Endometrial microvascular endothelial cells (primary cell): ENCODE data around the gene PSD. TPM values are rescaled to one million over a fixed set of nuclear protein-coding genes. Genes with fewer than 3 reads are reported as not detected.
"Not testable (repeated sequence)": the region's sequence is repeated elsewhere in the genome, so short reads cannot be mapped to it uniquely, and the experiment has no call there.

ENCODE experiments used
- in situ Hi-C: cut with HindIII; loops from 2 replicates; pipeline ENCODE4 v1.10.0; 2017; ENCODE audit warnings: low sequenced_read_pairs, low pct_unique_long_range_greater_than_20kb; ENCODE audit errors: inconsistent ontology term
- total RNA-seq: library from RNA; depleted of rRNA; stranded (reverse); fragments of >200 nt; gene quantifications from one replicate; pipeline ENCODE4 v1.2.3, GENCODE V29; 2015; ENCODE audit errors: inconsistent ontology term

PSD gene
- total RNA-seq = not detected

DNA sequence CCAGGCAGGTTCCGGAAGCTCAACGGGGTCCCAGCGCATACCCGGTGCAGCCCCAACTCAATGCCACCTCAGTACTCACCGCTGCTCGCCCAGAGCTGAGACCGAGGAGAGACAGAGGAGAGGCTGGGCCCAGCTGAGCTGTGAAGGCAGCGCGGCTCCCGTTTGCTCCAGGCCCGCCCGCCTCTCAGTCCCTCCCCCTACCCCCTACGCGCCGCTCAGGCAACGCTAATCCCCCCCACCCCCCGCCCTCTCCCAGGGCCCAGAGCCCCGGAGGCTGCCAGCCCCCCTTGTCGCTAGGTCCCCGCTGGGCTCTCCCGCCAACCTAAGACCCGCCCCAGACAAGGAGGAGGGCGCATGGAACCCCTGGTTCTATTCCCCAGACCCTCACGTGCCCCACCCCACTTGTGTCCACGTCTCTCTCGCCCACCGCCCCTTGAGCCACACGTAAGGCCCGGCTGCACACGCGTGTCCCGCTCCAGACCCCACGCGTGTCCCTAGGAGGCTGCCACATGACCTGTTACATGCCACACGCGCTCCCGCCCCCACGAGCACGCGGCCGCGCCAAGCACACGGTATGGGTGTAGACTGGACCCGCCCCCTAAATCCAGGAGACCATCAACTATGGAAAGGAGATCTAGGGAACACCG, at the start of gene PSD:
PSD (minus strand) TSS at position 164 of the 647 bp plus-strand sequence. CDS start 1,747 bp downstream, outside the sequence.
- in situ Hi-C loops = no loop called here

DNA sequence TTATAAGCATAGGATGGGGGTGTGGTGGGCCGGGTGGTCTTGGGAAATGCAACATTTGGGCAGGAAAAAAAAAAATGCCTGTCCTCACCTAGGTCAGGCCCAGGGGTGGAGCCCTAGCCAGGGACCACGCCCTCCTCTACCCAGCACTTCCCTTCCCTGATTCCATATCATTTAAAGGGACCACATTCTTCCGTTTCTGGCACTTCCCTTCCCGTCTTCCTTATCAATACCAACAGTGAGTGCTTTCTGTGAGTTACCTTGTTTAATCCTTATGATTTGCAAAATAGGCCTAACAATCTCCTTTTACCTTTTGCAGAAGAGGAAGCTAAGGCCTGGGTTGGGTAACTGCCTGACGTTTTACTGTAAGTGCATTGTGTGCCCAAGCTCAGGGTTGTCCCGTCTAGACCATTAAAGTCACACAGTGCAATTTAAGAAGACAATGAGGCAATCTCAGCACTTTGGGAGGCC, 49.4 kb upstream of the PSD start:
- in situ Hi-C loops = no loop called here

- in situ Hi-C loops = no loop called here
Measured at GRCh38 chr10:102467318-102467717, 48.7 kb upstream of the PSD start.

DNA sequence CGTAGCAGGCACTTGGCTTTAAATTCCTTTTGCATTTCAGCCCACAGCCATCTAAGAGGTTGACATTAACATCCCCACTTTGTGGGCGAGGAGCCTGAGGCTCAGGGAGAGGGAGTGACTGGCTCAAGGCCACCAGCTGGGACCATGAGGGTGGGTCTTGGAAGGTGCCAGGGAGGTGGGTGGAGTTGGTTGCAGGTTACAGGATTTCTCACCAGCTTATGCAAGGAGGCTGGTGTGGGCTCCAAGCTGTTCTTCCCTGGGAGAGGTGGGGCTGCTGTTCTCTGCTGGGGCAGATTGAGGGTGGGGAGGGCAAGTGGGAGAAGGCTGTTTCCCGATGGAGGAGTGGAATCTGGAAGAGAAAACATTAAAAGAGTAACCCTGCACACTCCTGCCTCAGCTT, 46.9 kb upstream of the PSD start:
- in situ Hi-C loops = no loop called here

DNA sequence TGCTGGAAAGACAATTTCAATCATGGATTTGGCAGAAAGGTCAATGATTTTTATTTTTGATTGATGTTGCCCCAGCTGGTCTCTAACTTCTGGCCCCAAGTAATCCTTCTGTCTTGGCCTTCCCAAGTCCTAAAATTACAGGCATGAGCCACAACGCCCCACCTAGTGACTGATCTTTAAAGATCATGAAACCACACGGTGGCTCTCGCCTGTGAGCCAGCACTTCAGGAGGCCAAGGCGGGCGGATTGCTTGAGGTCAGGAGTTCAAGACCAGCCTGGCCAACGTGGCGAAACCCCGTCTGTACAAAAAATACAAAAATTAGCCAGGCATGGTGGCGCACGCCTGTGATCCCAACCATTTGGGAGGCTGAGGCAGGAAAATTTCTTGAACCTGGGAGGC, 45.4 kb upstream of the PSD start:
- in situ Hi-C loops = no loop called here

DNA sequence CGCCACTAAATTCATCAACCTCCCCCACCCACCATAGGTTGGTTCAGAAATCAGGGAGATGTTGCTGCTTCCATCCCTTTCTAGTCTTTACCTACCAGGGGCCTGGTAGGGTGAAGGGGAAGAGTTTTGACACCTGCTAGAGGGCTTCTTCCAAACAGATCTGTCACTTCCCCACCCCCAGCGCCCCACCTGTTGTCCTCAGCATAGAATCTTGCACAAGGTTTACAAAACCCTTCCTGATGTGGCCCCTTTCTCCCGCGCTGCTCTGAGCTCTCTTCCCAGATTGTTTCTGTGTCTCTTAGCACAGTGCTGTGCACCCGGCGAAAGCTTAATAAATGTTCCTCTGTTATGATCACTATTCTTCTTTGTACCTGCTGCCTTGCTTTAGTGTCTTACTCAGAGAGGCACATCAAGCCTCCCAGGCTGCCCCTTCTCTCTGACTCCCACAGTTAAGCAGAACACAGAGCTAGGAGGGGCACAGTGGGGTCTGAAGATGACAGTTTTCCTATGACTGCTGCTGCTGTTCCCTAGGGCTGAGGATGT, 44.0 kb upstream of the PSD start:
- in situ Hi-C loops = no loop called here

DNA sequence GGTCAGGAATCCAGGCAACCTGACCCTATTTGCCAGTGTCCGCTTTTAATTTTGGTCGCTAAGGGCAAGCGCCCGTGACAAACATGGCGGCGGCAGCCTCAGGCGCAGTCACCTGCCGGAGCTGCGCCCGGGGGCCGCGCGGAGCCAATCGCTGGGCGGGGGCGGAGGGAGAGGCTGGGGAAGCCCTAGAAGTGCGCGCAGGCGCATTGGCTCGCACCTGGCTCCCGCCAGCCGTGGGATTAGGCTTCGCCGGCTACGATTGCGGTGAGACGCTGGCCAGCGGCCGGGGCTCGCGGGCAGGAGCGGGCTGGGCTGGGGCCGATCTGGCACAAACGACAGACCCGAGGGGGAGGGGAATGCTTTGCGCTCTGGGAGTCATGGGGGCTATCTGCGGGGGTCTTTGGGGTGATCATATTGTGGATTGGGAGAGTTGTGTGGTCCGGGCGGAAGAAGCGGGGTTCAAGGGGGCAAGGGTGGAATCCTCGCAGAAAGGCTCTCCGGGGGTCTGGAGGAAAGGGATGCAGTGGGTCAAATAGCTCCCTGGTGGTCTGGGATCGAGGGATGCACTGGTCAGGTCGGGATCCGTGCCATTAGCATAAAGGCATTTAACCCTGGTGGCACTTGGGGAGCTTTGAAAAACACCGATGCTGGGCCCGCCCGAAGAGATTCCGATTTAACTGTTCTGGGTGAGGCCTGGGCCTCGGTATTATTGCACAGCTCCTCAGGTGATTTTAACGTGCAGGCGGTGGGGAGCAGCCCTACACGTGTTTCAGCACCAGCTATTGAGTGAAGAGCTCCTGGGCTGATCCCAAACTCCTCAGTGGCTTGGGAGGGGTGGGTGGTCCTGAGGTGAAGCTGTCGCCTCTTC, 42.8 kb upstream of the PSD start:
- in situ Hi-C loops = no loop called here

DNA sequence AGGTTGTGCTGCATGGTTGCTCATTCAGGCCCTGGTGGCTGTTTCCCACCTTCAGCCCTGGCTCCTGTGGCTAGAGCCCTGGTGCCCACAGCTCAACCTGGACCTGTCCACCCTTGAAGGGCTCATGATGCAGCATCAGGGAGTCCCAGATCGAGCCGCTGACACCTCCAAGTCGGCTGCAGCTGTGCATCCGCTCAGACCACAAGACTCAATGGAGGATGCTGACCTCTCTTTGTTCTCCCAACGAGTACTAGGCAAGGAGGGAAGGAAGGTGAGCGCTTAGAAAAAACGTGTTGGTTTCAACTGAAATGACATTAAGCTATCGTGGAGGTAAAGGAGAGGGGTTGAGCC, 42.2 kb upstream of the PSD start:
- in situ Hi-C loops = no loop called here

DNA sequence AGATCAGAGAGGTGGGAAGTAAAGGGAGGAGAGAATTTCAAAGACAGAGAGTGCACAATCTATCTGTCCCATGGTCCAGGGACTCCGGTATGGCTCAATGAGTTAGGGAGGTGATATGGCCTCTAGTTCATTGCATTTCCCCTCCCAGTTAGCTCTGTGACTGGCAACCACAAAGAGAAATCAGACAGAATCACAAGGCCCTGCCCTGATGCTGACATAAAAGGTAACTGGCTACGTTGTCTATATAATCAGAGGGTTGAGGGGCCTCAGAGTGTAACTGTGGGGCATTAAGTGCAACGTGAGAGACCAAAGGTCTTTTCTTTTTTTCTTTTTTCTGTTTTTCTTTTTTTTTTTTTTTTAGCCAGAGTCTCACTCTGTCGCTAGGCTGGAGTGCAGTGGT, 40.1 kb upstream of the PSD start:
- in situ Hi-C loops = no loop called here

GRCh38 chr10:102457591-102458150, 39.1 kb upstream of the PSD start:
- in situ Hi-C loops = no loop called here

DNA sequence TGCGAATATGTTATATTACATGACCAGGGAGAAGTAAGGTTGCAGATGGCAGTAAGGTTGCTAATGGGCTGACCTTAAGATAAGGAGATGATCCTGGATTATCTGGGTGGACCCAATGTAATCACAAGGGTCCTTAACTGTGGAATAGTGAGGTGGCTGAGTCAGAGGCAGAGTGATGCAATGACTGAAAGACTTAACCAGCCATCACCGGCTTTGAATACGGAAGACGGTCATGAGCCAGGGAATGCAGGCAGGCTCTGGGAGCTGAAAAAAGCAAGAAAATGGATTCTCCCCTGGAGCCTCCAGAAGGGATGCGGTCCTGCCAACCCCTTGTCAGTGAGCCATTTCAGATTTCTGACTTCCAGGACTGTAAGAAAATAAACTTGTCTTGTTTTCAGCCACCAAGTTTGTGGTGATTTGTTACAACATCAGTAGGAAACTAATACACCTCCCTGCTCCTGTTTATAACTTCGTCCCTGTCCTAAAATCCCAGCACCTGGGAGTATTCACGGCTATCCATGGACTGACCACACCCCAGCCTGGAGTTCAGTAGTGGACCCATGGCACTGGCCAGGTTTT, 37.4 kb upstream of the PSD start:
- in situ Hi-C loops = no loop called here

DNA sequence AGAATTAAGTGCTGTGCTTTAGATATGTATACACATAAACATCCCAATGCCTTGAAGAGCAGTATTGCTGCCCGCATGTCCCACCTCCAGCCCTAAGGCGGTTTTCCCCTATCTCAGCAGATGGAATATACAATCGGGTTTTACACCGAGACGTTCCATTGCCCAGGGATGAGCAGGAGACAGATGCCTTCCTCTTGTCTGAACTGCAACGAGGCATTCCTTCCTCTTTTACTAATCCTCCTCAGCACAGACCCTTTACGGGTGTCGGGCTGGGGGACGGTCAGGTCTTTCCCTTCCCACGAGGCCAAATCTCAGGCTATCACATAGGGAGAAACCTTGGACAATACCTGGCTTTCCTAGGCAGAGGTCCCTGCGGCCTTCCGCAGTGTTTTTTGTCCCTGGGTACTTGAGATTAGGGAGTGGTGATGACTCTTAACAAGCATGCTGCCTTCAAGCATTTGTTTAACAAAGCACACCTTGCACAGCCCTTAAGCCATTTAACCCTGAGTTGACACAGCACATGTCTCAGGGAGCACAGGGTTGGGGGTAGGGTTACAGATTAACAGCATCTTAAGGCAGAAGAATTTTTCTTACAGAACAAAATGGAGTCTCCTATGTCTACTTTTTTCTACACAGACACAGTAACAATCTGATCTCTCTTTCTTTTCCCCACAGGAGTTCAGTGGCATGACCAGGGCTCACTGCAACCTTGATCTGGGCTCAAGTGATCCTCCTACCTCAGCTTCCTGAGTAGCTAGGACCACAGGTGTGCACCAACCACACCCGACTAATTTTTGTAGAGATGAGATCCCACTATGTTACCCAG, 36.3 kb upstream of the PSD start:
- in situ Hi-C loops = not testable (repeated sequence)

- in situ Hi-C loops = no loop called here
Measured at GRCh38 chr10:102453502-102453901, 34.9 kb upstream of the PSD start.

DNA sequence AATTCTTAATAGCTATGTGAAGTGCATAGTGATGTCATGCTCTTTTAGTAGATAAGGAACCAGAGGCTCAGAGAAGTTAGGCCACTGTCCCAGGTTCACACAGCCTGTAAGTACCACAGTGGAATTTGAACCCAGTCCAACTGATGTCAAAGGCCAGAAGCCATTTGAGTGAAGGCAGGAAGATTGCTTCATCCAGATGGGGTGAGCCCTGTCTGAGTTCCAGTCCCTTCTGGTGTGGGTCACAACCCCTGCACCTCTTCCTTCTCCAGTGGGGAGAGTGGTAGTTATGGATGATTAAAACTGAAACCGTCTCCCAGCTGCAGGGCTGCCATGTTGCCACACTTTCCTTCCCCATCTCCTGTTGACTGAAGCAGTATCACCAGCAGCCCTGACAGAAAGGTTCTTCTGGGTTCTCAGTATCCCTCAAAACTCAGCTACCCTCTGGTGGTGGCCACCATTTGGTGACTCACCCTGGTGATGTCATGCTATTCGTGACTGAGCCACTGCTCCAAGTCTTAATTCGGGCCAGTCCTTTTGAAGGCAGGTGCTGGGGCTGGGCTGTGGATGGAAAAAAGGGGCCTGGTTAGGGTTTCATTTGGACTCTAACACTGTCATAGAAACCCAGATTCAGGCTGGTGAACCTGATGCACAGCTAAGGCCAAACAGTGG, 34.2 kb upstream of the PSD start:
- in situ Hi-C loops = no loop called here

GRCh38 chr10:102451105-102451969, 32.8 kb upstream of the PSD start, which contains the start of gene C10orf95:
C10orf95 (minus strand) TSS chr10:102451543; CDS start chr10:102451093, 450 bp downstream.
- in situ Hi-C loops = no loop called here

- in situ Hi-C loops = no loop called here
Measured at GRCh38 chr10:102450374-102451104, 32.0 kb upstream of the PSD start.

- in situ Hi-C loops = no loop called here
Measured at GRCh38 chr10:102450124-102450373, 31.5 kb upstream of the PSD start.
